B cell (primary cell): ENCODE data around the gene DDT.
"Not testable (repeated sequence)": the region's sequence is repeated elsewhere in the genome, so short reads cannot be mapped to it uniquely, and the experiment has no call there.

Experiments
- EZH2 ChIP-seq: IDR thresholded peaks from 2 replicates; pipeline ENCODE4 v1.6.1; 2012; ENCODE audit warnings: borderline replicate concordance, low read depth, mild to moderate bottlenecking, moderate library complexity, low read length; ENCODE audit not compliant: insufficient read depth, poor library complexity, severe bottlenecking
- TF ChIP-seq, protein P1 (sequence below): fragments of 200-600 bp; IDR thresholded peaks from one replicate; pipeline ENCODE4 v1.8.0; 2022; ENCODE audit warnings: antibody characterized with exemption, mild to moderate bottlenecking

DNA sequence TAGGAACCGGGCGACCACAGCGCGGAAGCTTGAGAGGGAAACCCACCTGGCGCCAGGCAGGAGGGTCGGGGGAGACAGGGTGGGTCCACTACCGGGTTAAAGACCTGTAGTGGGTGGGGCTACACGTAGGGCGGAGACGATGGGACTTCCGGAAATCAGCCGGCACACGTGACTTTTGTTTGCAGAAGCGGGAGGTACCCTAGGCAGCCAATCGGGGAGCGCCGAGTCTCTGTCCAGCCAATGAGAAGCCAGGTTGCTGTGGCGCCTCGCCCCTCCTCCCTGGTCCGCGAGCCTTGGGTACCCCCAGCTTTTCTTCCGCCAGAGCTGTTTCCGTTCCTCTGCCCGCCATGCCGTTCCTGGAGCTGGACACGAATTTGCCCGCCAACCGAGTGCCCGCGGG, 7.7 kb downstream of the DDT start, which contains the start of gene DDTL:
- TF ChIP-seq, protein P1, sequence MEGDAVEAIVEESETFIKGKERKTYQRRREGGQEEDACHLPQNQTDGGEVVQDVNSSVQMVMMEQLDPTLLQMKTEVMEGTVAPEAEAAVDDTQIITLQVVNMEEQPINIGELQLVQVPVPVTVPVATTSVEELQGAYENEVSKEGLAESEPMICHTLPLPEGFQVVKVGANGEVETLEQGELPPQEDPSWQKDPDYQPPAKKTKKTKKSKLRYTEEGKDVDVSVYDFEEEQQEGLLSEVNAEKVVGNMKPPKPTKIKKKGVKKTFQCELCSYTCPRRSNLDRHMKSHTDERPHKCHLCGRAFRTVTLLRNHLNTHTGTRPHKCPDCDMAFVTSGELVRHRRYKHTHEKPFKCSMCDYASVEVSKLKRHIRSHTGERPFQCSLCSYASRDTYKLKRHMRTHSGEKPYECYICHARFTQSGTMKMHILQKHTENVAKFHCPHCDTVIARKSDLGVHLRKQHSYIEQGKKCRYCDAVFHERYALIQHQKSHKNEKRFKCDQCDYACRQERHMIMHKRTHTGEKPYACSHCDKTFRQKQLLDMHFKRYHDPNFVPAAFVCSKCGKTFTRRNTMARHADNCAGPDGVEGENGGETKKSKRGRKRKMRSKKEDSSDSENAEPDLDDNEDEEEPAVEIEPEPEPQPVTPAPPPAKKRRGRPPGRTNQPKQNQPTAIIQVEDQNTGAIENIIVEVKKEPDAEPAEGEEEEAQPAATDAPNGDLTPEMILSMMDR, result not testable (repeated sequence)
- TF ChIP-seq EZH2, result not testable (repeated sequence)
